Superior temporal gyrus (tissue), 1 donor: ENCODE measurements around the gene BABAM2.

Experiments
- DNase-seq: peaks from one replicate; pipeline ENCODE4 v3.0.0-alpha.2; 2016; ENCODE audit errors: extremely low spot score

Gene BABAM2

DNA sequence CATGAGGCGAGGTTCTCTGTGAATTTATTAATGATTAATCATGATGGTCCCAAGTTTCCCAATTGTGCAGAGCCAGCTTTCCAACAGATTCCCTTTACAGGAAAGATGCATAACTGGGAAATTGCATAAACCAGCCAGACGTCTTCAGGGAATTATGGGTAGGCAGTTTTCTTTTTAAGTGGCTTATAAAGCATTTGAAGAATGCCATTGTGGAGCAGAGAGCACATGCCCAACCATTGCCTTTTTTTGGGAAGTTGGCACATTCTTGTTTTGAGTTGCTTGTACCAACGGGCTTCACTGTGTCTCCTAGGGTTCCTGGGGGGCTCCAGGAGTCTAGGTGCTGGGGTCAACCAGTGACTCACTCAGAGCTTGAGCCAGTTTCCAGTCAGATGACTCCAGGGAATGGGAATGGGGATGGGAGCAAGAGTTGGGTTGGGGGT lies 270.5 kb downstream of the BABAM2 start:
- DNase-seq, result no peak

DNA sequence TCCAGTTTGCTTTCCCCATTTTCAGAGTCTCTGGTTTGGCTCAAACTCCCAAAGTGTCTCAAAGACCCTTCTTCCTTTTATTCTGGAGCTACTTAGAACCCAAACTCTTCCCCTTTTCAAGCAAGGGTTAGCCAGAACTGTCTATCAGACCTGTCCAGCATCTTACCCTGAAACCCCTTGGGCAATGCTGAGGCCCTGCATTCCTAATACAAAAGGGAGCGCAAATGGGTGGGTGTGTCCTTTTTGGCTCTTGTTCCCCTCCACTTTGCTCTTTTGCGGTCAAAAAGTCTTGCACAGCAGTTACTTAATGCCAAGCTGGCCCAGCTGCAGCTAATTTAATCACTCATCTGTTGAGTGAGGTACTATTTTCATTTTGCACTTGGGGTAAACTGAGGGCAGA lies 270.9 kb downstream of the BABAM2 start:
- no peak for DNase-seq

DNA sequence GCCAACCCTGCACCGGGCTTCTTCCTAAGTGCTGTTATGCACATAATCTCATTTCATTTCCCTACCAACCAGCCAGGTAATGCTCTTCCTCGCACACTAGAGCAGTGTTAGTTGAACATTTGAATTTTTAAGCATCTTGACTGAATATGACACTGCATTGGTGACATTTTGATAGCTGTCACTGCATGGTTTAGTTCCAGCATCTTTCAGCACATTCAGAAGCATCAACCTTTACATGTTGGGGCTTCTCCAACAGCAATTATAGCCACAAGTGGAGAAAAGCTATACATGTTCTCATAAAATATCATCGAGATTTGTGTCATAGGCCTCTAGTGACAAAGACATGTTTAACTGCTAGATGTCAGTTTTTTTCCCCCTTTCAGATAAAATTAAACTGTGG lies 272.0 kb downstream of the BABAM2 start:
- DNase-seq, result no peak

DNA sequence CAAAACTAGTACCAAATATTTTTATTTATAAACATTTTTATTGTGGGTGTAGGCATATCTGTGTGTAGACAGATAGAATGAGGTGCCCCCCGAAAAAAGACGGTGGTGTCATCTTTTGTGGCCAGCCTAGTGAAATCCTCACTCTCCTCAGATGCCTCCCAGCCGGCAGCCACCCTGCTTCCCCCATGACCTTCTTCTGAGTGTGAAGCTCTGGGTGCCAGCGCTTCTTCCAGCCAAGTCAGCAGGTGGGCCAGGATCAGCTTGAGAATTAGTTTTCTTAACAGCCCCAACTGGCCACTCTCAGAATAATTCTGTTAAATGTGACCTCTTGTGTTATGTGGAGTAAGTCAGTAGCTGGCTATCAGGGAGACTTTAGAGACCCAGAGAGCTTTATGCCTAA lies 272.5 kb downstream of the BABAM2 start:
- no peak for DNase-seq

DNA sequence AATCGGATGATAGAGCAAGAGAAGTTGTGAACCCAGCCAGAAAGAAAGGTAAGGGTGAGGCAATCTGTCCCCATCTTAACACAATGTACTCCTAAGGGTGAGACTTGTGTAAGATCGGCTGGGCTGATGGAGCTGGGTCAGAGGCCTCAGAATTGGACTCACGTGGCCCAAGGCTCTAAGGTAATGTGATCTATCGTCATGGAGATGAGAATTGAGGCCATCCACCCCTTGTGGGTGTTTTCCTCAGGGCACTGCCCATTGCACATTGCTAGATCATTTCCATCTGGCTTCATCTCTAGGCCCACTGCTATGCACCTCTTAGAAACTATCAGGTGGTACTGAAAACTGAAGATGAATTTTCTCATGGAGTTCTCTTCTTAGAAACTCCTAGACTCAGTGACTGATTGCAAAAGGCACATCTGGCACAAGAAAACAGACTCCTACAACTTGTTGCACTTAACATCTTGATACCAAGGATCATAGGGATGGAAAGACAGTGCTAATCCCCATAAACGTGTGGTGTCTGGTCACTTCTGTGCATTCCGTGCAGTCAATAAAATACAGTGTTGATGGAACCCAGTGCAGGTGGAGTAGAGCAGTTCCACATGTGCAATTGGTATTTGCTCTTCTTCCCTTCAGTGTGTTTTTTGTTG lies 273.2 kb downstream of the BABAM2 start:
- no peak for DNase-seq

DNA sequence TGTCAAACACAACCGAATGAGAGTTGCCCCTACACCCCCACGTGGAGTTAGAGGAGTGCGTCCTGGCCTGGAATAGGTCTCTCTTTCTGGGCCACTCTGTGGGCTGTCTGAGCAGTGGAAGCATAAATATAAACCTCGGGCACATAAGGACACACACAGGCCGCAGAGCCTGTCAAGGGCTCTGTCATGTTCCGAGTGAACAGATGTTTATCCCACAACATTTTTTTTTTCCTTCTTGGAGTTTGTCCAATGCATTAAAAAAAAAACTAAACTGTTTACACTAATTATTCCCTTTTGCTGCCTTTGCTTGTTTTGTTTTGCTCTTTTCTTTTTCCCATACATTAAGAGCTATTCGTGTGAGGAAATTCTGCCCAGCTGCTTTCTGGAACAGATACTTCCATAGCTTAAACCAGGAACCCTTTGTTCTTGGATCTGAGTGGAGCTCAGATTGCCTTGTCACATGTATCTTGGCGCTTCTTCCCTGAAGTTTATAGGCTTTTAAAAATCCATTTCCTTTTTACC lies 273.8 kb downstream of the BABAM2 start:
- DNase-seq, result peak; percentile 61

DNA sequence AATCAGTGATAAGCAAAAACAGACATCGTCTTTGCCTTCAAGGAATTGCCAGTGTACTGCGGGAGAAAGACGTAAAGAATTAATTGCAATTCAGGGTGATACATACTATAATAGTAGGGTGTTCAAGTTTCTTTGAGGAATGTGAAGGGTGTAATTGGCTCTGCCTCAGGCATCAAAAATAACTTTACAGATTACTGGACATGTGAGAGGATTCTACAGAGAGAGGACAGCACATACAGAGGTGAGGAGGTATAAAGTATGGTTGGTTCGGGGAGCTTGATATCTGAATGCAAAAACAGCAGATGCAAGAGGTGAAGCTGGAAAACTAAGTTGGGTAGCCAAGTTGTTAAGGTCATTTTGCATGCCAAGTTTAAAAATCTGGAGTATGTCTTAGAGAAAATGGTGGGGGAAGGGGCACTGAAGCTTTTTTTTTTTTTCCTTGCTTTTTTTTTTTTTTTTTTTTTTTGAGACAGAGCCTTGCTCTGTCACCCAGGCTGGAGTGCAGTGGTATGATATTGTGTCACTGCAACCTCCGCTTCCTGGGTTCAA lies 274.6 kb downstream of the BABAM2 start:
- no peak for DNase-seq

DNA sequence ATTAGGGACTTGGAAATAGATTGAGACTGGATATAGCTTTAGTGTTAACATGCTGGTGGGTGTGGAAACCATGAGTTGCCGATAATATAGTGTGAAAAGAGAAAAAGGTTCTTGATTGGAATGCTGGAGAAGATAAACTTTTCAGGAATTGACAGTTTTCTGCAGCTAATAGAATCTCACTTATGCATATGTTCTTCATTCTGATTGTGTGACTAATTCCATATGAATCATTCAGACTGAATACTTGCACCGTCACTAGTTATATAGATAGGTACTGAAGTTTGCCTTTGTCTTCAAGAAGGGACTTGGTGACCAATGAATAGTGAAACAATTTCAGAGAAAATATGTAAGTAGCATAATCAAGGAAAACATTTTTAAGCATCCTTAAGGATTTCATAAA lies 276.4 kb downstream of the BABAM2 start:
- no peak for DNase-seq

DNA sequence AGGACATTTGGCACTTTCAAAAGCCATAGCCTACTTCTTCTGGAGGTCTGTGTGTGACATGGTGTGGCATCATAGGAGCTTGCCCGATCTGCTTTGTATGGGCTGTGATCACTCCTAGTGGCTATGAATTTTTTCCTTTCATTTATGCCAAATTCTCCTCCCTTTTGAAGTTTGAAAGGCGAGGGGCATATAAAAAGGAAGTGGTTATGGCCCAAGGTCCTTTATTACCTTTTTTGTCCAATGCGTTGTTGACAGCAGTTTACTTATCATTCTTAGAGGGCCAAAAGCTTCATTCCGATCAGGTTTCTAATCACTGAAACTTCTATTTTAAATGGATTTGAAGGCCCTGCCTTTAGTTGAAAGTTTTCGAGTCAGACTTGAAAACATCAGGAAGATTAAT lies 277.8 kb downstream of the BABAM2 start:
- DNase-seq, result no peak

DNA sequence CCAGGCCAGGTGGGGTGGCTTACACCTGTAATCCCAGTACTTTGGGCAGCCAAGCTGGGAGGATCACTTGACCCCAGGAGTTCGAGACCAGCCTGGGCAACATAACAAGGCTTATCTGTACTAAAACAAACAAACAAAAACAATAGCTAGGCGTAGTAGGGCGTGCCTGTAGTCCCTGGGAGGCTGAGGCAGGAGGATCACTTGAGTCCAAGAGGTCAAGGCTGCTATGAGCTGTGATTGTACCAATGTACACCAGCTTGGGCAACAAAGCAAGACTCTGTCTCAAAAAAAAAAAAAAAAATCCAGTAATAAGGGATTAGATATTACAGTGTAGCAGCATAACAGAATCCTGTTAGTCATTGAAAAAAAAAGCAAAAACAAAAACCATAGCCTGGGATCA lies 279.0 kb downstream of the BABAM2 start:
- DNase-seq, result no peak

DNA sequence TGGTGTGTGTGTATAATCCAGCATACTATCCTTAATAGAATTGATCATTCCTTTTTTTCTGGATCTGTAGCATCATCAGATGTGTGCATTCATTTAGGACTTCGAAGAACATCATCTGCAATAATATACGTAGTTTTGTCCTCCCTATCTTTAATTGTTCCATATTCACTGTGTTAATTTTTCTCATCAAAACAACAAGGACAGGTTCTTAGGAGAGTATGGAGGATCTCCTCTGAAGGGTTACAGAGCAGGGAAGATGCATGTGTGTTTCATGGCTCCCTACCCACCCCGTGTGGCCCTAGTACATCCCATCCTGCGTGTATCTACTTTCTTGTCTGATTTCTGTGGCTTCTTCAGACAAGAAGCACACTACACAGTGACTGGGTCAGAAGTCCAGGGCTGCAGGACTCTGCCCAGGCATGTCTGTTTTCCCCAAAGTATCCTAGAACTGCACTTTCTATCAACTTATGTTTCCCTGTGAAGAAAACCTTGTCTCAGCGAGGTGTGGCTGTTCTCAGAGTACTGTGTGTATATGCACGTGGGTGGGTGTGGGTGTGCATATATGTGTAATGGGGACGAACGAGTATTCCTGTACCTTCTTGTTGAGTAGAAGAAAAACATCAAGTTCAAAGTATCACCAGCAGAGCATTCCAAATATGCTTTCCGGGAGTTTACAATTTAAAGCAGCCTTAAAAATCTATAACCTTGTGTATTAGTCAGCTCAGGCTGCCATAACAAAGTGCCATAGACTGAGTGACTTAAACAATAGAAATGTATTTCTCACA lies 281.8 kb downstream of the BABAM2 start:
- no peak for DNase-seq

DNA sequence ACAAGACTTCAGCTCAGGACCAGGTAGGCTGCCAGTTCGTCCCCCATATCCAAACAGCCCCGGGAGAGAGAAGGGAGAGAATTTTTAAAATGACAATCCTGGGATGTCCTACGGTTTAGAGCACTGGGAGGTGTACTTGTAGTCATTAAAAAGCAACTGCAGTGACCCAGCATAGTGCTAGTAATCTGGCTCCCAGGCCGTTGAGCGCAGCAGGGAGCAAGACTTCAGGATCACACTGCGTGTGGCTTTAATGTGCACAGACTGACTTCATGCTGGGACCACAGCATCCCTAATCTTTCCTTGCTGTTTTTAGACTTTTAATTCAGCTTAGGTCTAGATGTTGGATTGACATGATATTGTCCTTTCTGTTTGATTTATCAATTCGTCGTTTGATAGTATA lies 282.8 kb downstream of the BABAM2 start:
- no peak for DNase-seq

DNA sequence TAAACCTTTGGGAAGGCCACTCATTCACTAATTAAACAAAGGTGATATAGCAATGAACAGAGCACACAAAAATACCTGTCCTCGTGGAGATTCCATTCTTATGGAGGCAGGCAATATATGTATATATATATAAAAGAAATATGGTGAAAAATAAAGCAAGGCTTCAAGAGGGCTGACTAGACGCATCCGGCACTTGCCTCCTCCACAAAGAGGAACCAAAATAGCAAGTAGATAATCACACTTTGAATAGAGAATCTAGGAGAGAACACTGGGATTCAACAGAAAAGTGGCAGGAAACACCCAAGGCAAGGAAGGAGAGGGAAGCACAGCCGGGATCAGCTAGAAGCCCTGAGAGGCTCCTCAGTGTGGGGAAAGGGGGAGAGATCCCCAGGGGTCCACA lies 283.7 kb downstream of the BABAM2 start:
- DNase-seq, result no peak

DNA sequence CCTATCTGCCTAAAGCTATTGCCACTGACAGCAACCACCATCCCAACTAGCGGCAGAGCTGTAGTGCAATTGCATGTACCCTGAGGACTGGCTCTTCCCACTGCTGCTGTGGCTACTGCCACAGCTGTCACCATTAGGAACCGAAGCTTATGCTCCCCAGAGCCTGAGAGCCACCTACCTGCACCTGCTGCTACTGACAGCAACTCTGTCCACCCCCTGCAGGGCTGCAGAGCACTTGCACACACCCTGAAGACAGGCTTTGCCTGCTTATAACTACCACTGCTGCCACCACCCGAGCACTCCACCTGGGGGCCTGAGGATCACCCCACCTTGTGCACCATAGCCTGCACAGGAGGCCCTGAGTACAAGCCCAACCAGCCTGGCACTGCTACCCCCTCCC lies 284.5 kb downstream of the BABAM2 start:
- no peak for DNase-seq

DNA sequence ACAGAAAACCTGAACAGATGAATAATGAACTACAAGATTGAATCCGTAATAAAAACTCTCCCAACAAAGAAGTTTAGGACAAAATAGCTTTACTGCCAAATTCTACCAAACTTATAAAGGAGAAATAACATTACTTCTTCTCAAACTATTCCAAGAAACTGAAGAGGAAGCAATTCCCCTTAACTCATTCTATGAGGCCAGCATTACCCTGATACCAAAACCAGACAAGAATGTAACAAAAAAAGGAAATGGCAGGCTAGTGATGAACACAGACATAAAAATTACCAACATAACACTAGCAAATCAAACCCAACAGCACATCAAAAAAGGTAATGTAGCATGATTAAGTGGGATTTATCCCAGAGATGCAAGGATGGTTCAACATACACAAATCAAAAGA lies 288.4 kb downstream of the BABAM2 start:
- DNase-seq, result no peak

DNA sequence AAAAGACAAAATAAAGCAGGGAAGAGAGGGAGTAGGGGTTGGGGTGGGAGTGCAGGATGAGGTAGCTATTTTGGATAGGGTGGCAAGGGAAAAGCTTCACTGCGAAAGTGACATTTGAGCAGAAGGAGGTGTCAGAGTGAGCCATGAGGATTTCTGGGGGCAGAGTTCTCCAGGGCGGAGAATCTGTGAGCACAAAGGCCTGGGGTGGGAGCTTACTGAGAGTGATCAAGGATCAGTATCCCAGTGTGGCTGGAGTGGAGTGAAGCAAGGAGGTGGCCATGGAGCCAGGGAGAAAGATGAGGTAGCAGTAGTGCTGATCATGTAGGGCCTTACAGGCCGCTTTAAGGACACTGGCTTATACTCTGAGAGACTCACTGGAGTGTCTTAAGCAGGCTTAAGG lies 291.3 kb downstream of the BABAM2 start:
- no peak for DNase-seq

DNA sequence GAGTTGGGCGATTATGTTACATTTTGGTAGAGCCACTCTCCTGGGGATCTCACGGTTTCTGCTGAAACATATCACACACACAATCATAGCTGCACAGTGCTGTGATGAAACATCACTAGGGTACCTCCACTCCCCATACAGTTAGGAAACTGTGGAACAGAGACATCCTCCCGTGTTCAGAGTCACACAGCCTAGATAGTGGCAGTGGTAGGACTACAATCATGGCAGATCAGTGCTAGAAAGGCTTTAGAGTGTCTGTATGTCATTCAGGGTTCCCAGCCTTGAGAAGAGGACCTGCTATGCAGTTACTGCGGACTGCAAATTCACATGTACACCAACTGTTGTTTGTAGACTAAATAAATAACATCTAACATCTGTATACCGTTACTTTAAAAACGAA lies 291.8 kb downstream of the BABAM2 start:
- no peak for DNase-seq

DNA sequence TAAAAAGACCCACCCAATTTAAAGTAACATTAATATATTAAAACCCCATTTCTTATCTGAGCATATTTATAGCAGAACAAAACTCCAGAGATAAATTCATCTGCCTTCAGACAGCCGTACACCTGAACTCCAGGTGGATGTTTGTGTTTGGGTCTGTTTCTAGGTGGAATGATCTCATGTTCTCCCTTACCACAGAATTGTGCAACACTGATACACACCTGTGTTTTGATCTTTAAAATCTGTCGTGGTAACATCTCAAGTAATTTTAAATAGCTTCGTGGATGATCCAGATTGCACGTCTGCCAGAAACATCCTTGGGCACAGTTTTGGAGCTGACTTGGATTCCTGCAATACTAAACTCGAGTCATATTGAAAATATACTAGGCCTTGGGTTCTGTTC lies 294.6 kb downstream of the BABAM2 start:
- DNase-seq, result no peak

DNA sequence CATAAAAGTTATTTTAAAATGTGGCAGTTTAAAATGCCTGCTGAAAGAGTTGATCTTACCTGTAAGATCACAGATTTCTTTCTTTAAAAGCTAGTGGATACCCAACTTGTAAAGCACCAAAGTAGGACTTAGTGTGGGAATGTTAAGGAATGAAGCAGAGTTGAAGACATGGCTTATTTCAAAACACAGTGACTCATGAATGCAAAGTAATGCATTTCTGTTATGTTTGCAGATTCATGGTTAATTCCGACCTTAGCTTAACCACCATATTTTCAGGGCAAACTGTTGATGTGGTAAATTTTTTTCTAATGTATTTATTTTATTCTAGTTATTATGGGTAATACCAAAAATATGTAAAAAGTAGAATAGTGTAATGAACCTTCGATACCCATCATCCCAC lies 295.4 kb downstream of the BABAM2 start:
- DNase-seq, result no peak

DNA sequence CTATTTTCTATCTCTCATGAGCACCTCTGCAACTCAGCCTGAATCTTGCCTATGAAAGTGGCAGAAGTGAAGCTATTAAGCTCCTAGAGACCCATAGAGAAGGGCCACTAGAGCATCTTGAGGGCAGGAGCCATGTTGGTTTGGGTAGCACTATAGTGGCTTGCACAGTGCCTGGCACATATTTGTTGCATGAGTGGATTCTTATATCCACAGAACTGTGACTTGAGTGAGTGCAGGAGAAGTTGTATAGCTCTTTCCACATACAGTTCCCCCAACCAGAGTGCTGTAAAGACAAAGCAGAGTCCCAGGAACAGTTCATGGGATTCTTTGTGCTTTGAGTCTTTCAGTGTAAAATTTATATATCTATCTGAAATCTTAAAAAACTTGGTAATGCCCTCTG lies 296.7 kb downstream of the BABAM2 start:
- no peak for DNase-seq

DNA sequence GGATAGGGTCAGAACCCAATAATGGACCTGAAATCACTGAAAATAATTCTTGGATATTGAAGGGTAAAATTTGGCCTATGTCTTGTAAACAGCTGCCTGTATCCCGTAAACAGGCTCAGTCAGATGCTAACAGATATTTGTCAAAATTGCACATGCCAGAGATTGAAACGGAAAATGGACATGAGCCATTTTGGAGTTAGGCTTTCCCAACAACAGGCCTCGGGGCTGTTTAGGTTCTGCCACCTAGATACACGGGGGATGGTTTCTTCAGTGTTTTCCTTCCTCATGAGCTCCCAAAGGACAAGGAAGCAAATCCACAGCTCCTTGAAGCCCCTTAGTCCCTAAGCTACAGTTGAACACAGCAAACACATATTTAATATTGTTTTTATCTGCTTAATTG lies 297.9 kb downstream of the BABAM2 start:
- no peak for DNase-seq

DNA sequence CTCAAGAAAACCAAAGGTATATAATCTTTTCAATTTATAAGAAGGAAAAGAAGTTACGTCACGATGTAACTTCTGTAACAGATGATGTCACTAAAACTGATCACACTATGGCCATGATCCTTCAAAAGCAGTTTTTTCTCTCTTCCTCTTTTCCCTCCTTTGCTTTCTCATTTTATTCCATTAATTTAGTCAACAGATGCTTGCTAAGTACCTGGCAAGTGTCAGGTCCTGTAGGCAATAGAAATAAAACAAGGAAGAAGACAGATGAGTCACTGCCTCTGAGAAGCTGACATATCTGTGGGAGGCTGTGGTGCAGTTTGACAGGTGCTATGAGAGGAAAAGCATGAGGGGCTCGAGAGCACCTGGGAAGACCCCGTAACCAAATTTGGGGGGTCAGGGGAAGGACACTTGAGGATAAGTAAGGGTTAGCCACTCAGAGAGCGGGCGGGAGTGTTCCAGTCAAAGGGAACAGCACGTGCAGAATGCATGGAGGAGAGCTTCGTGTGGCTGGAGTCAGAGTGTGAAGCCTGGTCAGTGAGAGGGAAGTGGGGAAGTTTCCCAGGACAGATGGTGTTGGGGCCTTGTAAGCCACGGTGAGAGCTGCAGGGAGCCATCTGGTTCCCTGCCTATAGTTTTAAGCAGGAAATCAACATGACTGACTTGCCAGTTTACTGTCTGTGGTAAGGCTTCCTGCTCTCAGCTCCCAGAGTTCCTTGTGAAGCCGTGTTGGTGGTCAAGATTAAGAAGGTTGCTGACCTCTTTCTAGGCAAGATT lies 303.3 kb downstream of the BABAM2 start:
- DNase-seq, result no peak
